Neutrophil (primary cell): Measurements from ENCODE around the gene KLRG1.

Experiments
- H3K27ac ChIP-seq: fragments of 200-600 bp; sonication (generic); 2 replicates; pipeline ENCODE4 v1.5.1; 2016; ENCODE audit warnings: mild to moderate bottlenecking, moderate library complexity
- H3K27me3 ChIP-seq: fragments of 200-600 bp; sonication (generic); 2 replicates; pipeline ENCODE4 v1.6.0; 2016; ENCODE audit warnings: mild to moderate bottlenecking
- H3K36me3 ChIP-seq: fragments of 200-600 bp; sonication (generic); 2 replicates; pipeline ENCODE4 v1.5.1; 2017
- H3K4me1 ChIP-seq, 2 experiments: fragments of 200-600 bp in 1 of 2; sonication (generic) in 1 of 2; 1 replicate in 1 of 2; 2 replicates in 1 of 2; pipeline versions ENCODE4 v1.5.1 to v1.6.1; 2013 to 2016; ENCODE audit warnings: low read depth in 1 of 2, low read length in 1 of 2, mild to moderate bottlenecking in 1 of 2, moderate library complexity in 1 of 2; ENCODE audit not compliant: control insufficient read depth in 1 of 2, insufficient read depth in 1 of 2
- H3K4me3 ChIP-seq, 2 experiments: fragments of 200-600 bp in 1 of 2; sonication (generic) in 1 of 2; 1 replicate in 1 of 2; 2 replicates in 1 of 2; pipeline ENCODE4 v1.5.1; 2013 to 2016; ENCODE audit warnings: low read depth in 1 of 2, low read length in 1 of 2, mild to moderate bottlenecking in 1 of 2, moderate library complexity in 1 of 2
- H3K9me3 ChIP-seq: fragments of 200-600 bp; sonication (generic); 2 replicates; pipeline ENCODE4 v1.5.1; 2016
- TF ChIP-seq, protein P1 (sequence below): fragments of 200-600 bp; sonication (generic); IDR thresholded peaks from 2 replicates; pipeline ENCODE4 v1.5.1; 2016; ENCODE audit warnings: antibody characterized with exemption

The KLRG1 gene

DNA sequence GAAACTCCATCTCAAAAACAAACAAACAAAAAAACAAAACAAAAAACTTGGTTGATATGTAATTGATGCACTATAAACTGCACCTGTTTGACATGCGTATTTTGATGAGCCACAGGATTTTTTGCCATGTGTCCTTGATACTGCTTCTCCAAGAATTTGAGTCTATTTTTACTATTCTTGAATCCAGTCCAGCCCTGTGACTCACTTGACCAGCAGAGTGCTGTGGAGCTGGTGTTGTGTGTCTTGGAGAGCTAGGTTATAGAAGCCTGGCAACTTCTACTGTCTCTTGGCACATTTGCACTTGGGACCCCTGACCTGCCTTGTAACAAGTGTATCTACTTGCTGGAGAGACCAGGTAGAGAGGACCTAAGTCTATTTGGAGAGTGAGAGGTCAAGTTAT lies 52.0 kb downstream of the KLRG1 start:
- no peaks in the 10 kb centered on the region for H3K4me1 ChIP-seq
- H3K27ac ChIP-seq: no peak overlapping the region
- H3K27me3 ChIP-seq: no peaks in the 10 kb centered on the region
- H3K36me3 ChIP-seq: no peaks in the 10 kb centered on the region
- H3K4me3 ChIP-seq: no peak overlapping the region
- no peaks in the 10 kb centered on the region for H3K9me3 ChIP-seq
- TF ChIP-seq, protein P1, sequence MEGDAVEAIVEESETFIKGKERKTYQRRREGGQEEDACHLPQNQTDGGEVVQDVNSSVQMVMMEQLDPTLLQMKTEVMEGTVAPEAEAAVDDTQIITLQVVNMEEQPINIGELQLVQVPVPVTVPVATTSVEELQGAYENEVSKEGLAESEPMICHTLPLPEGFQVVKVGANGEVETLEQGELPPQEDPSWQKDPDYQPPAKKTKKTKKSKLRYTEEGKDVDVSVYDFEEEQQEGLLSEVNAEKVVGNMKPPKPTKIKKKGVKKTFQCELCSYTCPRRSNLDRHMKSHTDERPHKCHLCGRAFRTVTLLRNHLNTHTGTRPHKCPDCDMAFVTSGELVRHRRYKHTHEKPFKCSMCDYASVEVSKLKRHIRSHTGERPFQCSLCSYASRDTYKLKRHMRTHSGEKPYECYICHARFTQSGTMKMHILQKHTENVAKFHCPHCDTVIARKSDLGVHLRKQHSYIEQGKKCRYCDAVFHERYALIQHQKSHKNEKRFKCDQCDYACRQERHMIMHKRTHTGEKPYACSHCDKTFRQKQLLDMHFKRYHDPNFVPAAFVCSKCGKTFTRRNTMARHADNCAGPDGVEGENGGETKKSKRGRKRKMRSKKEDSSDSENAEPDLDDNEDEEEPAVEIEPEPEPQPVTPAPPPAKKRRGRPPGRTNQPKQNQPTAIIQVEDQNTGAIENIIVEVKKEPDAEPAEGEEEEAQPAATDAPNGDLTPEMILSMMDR: no peak

DNA sequence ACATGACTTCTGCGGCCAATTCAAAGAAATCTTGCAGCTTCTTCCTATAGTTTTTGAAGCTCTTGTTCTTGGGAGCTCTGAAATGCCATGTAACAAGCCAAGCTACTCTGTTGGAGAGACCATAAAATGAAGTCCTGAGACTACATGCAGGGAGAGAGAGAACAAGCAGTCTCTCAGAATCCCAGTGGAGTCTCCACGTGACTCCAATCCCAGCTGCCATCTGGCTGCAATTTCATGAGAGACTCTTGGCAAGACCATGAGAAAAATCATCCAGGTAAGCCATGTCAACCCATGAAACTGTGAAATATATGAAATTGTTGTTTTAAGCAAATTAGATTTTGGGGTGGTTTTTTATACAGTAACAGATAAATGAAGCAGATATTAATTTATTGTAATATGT lies 54.4 kb downstream of the KLRG1 start:
- no peak overlapping the region for H3K27ac ChIP-seq
- TF ChIP-seq, protein P1: no peak

DNA sequence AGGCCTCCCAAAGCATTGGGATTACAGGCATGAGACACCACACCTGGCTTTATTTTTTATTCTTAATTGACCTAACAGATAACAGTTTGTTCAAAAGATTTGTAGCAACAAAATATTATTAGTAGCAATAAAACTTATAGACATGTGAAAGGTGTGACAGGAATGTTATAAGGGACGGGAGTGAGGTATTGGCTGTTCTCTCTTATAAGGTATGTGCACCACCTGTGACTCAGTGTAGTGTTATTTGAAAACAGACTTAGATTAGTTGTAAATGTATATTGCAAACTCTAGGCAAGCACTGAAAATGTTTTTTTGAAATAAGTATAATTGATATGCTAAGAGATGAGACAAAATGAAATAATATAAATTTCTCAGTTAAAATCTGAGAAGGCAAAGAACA lies 57.8 kb downstream of the KLRG1 start:
- Histone ChIP-seq H3K27me3 (no peaks in the 10 kb centered on the region), H3K27ac (no peak overlapping the region), H3K4me3 (no peak overlapping the region), H3K36me3 (no peaks in the 10 kb centered on the region), H3K9me3 (no peaks in the 10 kb centered on the region), H3K4me1 (no peaks in the 10 kb centered on the region)
- TF ChIP-seq, protein P1: no peak

More for the DNA sequence above, 54.4 kb downstream of the KLRG1 start:
- no peaks in the 10 kb centered on the region for H3K9me3 ChIP-seq
- no peaks in the 10 kb centered on the region for H3K4me1 ChIP-seq
- no peak overlapping the region for H3K4me3 ChIP-seq
- no peaks in the 10 kb centered on the region for H3K27me3 ChIP-seq
- H3K36me3 ChIP-seq: no peaks in the 10 kb centered on the region

DNA sequence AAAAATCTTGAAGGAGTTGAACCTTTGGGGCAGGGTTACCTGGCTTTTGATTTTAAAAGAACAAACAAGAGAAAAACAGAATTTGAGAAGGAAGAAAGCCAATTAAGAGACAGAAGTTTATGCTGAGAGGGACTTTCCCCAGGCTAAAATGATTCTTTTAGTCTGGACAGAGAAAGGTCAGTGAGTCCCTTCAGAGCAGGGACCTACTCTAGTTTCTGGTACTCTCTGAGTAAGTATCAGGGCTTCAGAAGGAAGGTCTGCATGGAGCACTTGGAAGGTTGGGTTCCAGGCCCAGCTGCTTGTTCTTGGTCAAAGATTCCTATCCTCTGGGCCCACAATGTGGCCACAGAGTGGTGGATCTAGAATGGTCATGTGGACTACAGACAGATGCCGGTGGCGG lies 59.6 kb downstream of the KLRG1 start:
- H3K4me3 ChIP-seq: no peak overlapping the region
- TF ChIP-seq, protein P1: no peak
- H3K27ac ChIP-seq: no peak overlapping the region
- H3K36me3 ChIP-seq: no peaks in the 10 kb centered on the region
- no peaks in the 10 kb centered on the region for H3K4me1 ChIP-seq
- H3K27me3 ChIP-seq: no peaks in the 10 kb centered on the region
- no peaks in the 10 kb centered on the region for H3K9me3 ChIP-seq

DNA sequence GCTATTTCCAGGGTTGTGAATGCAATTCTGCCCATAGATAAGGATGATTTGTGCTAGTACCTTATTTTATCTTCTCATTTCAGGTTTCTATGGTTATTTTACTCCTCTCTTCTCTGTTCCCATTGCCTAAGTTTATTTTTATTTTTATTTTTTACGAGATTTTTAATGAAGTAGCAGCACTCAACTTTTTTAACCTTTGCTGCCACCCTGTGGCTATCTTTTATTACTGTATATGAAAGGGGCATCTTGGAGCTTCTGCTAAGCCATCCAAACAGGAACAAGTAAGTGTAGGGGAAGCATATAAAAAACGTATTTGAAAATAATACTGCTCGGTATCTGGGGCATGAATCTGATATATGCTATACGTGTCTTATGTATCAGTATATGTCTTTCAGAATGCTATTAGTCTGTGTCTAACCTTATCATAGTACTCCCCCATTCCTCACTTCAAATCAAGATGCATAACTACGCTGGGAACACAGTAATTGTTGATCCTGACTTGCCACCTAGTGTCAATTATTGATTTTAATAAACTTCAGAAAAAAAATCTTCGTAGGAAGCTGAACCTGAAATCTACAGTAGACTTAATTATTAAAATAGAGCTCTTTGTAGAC lies 60.3 kb downstream of the KLRG1 start:
- TF ChIP-seq, protein P1: no peak
- H3K4me1 ChIP-seq: no peaks in the 10 kb centered on the region

More for the DNA sequence above, 60.3 kb downstream of the KLRG1 start:
- no peaks in the 10 kb centered on the region for H3K36me3 ChIP-seq
- H3K4me3 ChIP-seq: no peak overlapping the region
- no peaks in the 10 kb centered on the region for H3K27me3 ChIP-seq
- H3K27ac ChIP-seq: no peak overlapping the region
- no peaks in the 10 kb centered on the region for H3K9me3 ChIP-seq
